AG04449 (cell line): ENCODE measurements around the gene ADGRG1.

ENCODE experiments used
- CTCF ChIA-PET: fragments of 350-600 bp; formaldehyde crosslinking; extraction: SDS; loops from one replicate; lab custom pipeline; 2021; ENCODE audit warnings: antibody characterized with exemption; lab: Yijun Ruan, JAX
- POLR2A ChIA-PET: fragments of 400-600, 350-600 bp; formaldehyde crosslinking; extraction: SDS; loops from one replicate; lab custom pipeline; 2020; ENCODE audit warnings: antibody characterized with exemption, inconsistent platforms; lab: Yijun Ruan, JAX
- DNase-seq: peaks from one replicate; pipeline ENCODE4 v3.0.0-alpha.2; 2010; ENCODE audit warnings: low read depth, low spot score
- H3K4me3 ChIP-seq: 2 replicates; pipeline ENCODE4 v1.5.1; 2011; ENCODE audit warnings: low read depth, mild to moderate bottlenecking, control low read depth, low read length
- TF ChIP-seq, protein P1 (sequence below): IDR thresholded peaks from one replicate; pipeline ENCODE4 v1.5.1; 2011; ENCODE audit warnings: mild to moderate bottlenecking, moderate library complexity, low read length, control low read depth, inconsistent platforms; ENCODE audit not compliant: insufficient read depth; ENCODE audit errors: missing control alignments

ADGRG1 gene

DNA sequence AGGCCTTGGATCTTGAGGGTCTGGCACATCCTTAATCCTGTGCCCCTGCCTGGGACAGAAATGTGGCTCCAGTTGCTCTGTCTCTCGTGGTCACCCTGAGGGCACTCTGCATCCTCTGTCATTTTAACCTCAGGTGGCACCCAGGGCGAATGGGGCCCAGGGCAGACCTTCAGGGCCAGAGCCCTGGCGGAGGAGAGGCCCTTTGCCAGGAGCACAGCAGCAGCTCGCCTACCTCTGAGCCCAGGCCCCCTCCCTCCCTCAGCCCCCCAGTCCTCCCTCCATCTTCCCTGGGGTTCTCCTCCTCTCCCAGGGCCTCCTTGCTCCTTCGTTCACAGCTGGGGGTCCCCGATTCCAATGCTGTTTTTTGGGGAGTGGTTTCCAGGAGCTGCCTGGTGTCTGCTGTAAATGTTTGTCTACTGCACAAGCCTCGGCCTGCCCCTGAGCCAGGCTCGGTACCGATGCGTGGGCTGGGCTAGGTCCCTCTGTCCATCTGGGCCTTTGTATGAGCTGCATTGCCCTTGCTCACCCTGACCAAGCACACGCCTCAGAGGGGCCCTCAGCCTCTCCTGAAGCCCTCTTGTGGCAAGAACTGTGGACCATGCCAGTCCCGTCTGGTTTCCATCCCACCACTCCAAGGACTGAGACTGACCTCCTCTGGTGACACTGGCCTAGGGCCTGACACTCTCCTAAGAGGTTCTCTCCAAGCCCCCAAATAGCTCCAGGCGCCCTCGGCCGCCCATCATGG is 35.7 kb downstream of the ADGRG1 start:
- TF ChIP-seq, protein P1, sequence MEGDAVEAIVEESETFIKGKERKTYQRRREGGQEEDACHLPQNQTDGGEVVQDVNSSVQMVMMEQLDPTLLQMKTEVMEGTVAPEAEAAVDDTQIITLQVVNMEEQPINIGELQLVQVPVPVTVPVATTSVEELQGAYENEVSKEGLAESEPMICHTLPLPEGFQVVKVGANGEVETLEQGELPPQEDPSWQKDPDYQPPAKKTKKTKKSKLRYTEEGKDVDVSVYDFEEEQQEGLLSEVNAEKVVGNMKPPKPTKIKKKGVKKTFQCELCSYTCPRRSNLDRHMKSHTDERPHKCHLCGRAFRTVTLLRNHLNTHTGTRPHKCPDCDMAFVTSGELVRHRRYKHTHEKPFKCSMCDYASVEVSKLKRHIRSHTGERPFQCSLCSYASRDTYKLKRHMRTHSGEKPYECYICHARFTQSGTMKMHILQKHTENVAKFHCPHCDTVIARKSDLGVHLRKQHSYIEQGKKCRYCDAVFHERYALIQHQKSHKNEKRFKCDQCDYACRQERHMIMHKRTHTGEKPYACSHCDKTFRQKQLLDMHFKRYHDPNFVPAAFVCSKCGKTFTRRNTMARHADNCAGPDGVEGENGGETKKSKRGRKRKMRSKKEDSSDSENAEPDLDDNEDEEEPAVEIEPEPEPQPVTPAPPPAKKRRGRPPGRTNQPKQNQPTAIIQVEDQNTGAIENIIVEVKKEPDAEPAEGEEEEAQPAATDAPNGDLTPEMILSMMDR: peak; percentile 1
- ChIA-PET POLR2A (no interaction called here), CTCF (interaction anchor here (0.8 to 3.0 kb wide), 7 partner anchors 12 to 88 kb away, joined by 3 to 14 read pairs (median 5); no protein-coding TSS in a partner anchor)
- no peak overlapping the region for H3K4me3 ChIP-seq
- DNase-seq: no peak

GRCh38 chr16:57664662-57665025 is 36.2 kb downstream of the ADGRG1 start:
- no peak for DNase-seq
- H3K4me3 ChIP-seq: no peak overlapping the region
- ChIA-PET POLR2A (no interaction called here), CTCF (interaction anchor here (0.8 to 3.0 kb wide), 6 partner anchors 12 to 88 kb away, joined by 3 to 14 read pairs (median 4); no protein-coding TSS in a partner anchor)
- TF ChIP-seq, protein P1: no peak

DNA sequence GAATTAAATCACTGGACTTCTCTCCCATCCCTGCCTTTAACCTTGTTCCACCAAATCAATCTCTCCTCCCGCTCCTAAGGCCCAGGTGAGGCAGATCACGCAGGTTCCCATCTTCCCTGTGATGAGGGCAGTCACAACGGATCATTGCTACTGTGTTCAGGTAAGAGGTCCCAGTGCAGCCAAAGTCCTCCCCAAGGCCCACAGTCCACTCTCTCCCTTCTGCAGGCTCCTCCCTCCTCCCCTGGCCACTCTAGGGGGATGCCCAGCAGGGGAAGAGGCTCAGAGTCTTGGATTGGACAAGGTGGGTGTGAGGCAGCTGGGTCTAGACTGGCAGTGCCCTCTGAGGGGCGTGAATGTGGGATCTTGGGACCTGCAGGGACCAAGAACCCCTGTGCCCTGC is 37.1 kb downstream of the ADGRG1 start:
- CTCF ChIA-PET: interaction anchor here (2.4 to 3.0 kb wide), 2 partner anchors 17 to 89 kb away, joined by 10 to 14 read pairs; no protein-coding TSS in a partner anchor
- no peak overlapping the region for H3K4me3 ChIP-seq
- DNase-seq: no peak
- TF ChIP-seq, protein P1: no peak
- POLR2A ChIA-PET: interaction anchor here (0.7 kb wide), 1 partner anchor 364 kb away, joined by 3 read pairs; no protein-coding TSS in a partner anchor

DNA sequence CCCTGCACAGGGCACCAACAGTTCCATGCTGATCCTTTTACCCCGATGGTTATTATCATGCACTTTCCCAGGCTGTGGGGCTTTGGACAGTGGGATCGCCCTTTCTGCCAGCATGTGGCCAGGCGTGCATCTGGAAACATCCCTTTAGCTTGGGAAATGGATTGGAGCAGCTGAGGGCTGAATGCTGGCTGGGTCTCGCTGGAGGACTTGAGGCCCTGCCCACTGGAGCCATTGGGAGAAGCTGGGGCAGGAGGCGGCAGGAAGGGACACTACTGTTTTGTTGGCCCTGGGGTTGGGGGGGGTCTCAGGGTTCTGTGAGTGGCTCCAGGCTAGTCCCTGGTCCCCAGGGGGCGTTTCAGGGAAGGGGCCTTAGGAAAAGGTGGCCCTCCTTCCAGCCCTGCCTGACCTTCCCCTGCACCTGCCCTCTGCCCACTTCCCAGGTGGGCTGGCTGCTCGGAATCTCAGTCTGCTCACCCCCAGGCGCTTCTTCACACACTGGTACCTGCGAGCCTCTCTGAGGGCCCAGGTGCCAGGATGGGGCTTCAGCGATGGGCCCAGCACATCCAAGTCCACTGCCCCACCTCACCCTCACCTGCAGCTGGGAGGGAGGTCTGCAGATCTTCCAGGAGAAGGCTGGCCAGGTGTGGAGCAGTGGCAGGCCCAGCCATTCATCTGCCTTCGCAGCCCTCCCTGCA is 38.1 kb downstream of the ADGRG1 start:
- TF ChIP-seq, protein P1: no peak
- no peak for DNase-seq
- CTCF ChIA-PET: interaction anchor here (1.6 to 3.0 kb wide), 2 partner anchors 18 to 90 kb away, joined by 7 to 10 read pairs; no protein-coding TSS in a partner anchor
- POLR2A ChIA-PET: no interaction called here
- H3K4me3 ChIP-seq: no peak overlapping the region

- no peak overlapping the region for H3K4me3 ChIP-seq
- TF ChIP-seq, protein P1: no peak
- CTCF ChIA-PET: interaction anchor here (1.6 to 3.0 kb wide), 2 partner anchors 19 to 91 kb away, joined by 7 to 10 read pairs; no protein-coding TSS in a partner anchor
- DNase-seq: no peak
- POLR2A ChIA-PET: no interaction called here
These were observed 38.7 kb downstream of the ADGRG1 start for GRCh38 chr16:57667048-57667525.
